CD4-positive, alpha-beta memory T cell (primary cell): ENCODE data around the gene SPATA21. TPM values are rescaled to one million over a fixed set of nuclear protein-coding genes. Genes with fewer than 3 reads are reported as not detected.

Experiments
- CTCF ChIA-PET: fragments of 350-600 bp; sonication (Branson Sonifier 250); formaldehyde crosslinking; loops from one replicate; lab custom pipeline; 2021; ENCODE audit warnings: inconsistent platforms; ENCODE audit not compliant: partially characterized antibody; lab: Charles Lee
- POLR2A ChIA-PET: fragments of 350-600 bp; sonication (Branson Sonifier 250); formaldehyde crosslinking; loops from one replicate; lab custom pipeline; 2021; ENCODE audit not compliant: partially characterized antibody; lab: Charles Lee
- DNase-seq, 5 donors: peaks; one replicate each; pipeline versions ENCODE4 v3.0.0 to v3.0.0-alpha.2; 2020 to 2022; ENCODE audit warnings: mixed read lengths in 1 of 5
- H3K27ac ChIP-seq: one replicate; pipeline ENCODE4 v1.7.0; 2013; ENCODE audit warnings: low read depth, low read length
- H3K27me3 ChIP-seq: 2 replicates; pipeline ENCODE4 v1.7.0; 2013; ENCODE audit warnings: mild to moderate bottlenecking, low read length, moderate library complexity; ENCODE audit not compliant: insufficient read depth
- H3K36me3 ChIP-seq: 2 replicates; pipeline ENCODE4 v1.7.0; 2013; ENCODE audit warnings: mild to moderate bottlenecking, low read length, moderate library complexity; ENCODE audit not compliant: insufficient read depth
- H3K4me1 ChIP-seq: 2 replicates; pipeline ENCODE4 v1.7.0; 2013; ENCODE audit warnings: mild to moderate bottlenecking, low read length, moderate library complexity; ENCODE audit not compliant: insufficient read depth
- H3K4me3 ChIP-seq, 2 donors: one replicate each; pipeline ENCODE4 v1.7.0; 2013; ENCODE audit warnings: low read length in 2 of 2, mild to moderate bottlenecking in 1 of 2
- H3K9me3 ChIP-seq, 2 donors: one replicate each; pipeline ENCODE4 v1.7.0; 2013; ENCODE audit warnings: low read length in 2 of 2, control low read depth in 1 of 2; ENCODE audit not compliant: control insufficient read depth in 1 of 2
- H3K27ac Mint-ChIP-seq, 7 donors: one replicate each; pipeline ENCODE4 v1.8.0; 2020 to 2021; ENCODE audit warnings: mixed read lengths in 7 of 7, mild to moderate bottlenecking in 6 of 7, inconsistent platforms in 3 of 7, moderate library complexity in 3 of 7
- H3K27me3 Mint-ChIP-seq, 2 donors: one replicate each; pipeline ENCODE4 v1.8.0; 2020 to 2021; ENCODE audit warnings: mixed read lengths in 2 of 2
- H3K36me3 Mint-ChIP-seq, 2 donors: one replicate each; pipeline ENCODE4 v1.8.0; 2020 to 2021; ENCODE audit warnings: mixed read lengths in 2 of 2, inconsistent platforms in 1 of 2, mild to moderate bottlenecking in 1 of 2
- H3K4me1 Mint-ChIP-seq, 4 donors: one replicate each; pipeline ENCODE4 v1.8.0; 2020 to 2021; ENCODE audit warnings: mixed read lengths in 4 of 4, mild to moderate bottlenecking in 1 of 4
- H3K4me3 Mint-ChIP-seq, 8 donors: one replicate each; pipeline ENCODE4 v1.8.0; 2020 to 2021; ENCODE audit warnings: mixed read lengths in 8 of 8, mild to moderate bottlenecking in 7 of 8, moderate library complexity in 6 of 8, inconsistent platforms in 3 of 8
- H3K9me3 Mint-ChIP-seq, 8 donors: one replicate each; pipeline ENCODE4 v1.8.0; 2020 to 2021; ENCODE audit warnings: mixed read lengths in 8 of 8, mild to moderate bottlenecking in 5 of 8, inconsistent platforms in 3 of 8, moderate library complexity in 1 of 8
- intact Hi-C: fragments of 100-400 bp; cut with micrococcal nuclease; formaldehyde crosslinking; loops from one replicate; pipeline ENCODE4 v1.15.1; 2023
- polyA plus RNA-seq, 2 donors: library from polyadenylated mRNA; unstranded; fragments of 300-500 nt; fragmentation: Illumina TruSeq; gene quantifications; one replicate each; pipeline ENCODE4 v1.2.3, GENCODE V29; 2021
- total RNA-seq, 2 experiments: library from RNA; stranded (reverse); gene quantifications; one replicate each; pipeline ENCODE4 v1.2.3, GENCODE V29; 2021

SPATA21 gene
- total and polyA plus RNA-seq, 4 experiments from 2014 or later = not detected

DNA sequence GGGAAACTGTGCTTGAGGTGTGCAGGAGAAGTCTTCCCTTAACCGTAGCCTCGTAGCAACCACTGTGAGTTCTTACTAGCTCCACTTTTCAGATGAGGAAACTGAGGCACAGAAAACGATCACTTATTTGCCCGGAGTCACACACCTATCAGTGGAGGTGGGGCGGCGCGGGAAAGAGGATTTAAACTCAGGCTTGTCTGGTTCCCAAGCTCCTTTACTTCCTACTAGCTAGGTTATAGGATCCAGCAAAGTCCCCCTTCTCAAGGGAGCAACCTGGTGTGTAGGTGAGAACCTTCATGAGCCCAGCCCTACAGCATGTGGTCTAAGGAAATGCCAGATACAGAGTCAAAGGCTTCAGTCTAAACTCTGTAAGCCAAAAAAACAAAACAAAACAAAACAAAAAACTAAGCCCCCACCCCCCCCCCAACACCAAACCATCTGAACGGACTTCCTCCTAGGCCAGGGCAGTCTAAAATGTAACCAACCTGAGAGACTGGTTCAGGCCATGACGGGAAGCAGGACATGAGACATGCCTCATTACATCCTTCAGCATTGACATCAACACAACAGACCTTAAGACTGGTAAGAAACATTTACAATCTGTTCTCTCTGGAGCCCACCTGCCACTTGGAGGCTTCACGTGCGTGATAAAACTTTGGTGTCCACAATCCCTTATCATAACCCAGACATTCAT lies 84.2 kb downstream of the SPATA21 start:
- DNase-seq = no peak
- Mint-ChIP-seq H3K4me1 (peaks cover 15 to 36% (median 29%) of the 10 kb centered on the region in 4 donors), H3K27ac (peak overlapping the region; percentile 90 to 96 (median 95)), H3K9me3 (no peaks in the 10 kb centered on the region), H3K27me3 (no peaks in the 10 kb centered on the region), H3K36me3 (peaks cover 0 to 9% of the 10 kb centered on the region in 2 donors), H3K4me3 (peak overlapping the region; percentile 89 to 97 (median 96))
- Histone ChIP-seq H3K36me3 (no peaks in the 10 kb centered on the region), H3K4me1 (peaks cover 44% of the 10 kb centered on the region), H3K27me3 (no peaks in the 10 kb centered on the region), H3K9me3 (no peaks in the 10 kb centered on the region), H3K4me3 (peak overlapping the region; percentile 63 to 88), H3K27ac (peak overlapping the region; percentile 95)
- CTCF ChIA-PET = interaction anchor here (1.0 to 12.0 kb wide), 4 partner anchors 11 to 274 kb away, joined by 4 to 121 read pairs (median 5); partner anchors contain the start of gene SZRD1
- intact Hi-C loops = loop anchor here (1.0 to 5.0 kb wide), 3 partner anchors 14 to 146 kb away; partner anchors contain the start of genes NECAP2 and SZRD1
- POLR2A ChIA-PET = interaction anchor here (0.7 to 3.0 kb wide), 12 partner anchors 10 to 552 kb away, joined by 3 to 27 read pairs (median 4); partner anchors contain the start of genes NECAP2 and SZRD1

DNA sequence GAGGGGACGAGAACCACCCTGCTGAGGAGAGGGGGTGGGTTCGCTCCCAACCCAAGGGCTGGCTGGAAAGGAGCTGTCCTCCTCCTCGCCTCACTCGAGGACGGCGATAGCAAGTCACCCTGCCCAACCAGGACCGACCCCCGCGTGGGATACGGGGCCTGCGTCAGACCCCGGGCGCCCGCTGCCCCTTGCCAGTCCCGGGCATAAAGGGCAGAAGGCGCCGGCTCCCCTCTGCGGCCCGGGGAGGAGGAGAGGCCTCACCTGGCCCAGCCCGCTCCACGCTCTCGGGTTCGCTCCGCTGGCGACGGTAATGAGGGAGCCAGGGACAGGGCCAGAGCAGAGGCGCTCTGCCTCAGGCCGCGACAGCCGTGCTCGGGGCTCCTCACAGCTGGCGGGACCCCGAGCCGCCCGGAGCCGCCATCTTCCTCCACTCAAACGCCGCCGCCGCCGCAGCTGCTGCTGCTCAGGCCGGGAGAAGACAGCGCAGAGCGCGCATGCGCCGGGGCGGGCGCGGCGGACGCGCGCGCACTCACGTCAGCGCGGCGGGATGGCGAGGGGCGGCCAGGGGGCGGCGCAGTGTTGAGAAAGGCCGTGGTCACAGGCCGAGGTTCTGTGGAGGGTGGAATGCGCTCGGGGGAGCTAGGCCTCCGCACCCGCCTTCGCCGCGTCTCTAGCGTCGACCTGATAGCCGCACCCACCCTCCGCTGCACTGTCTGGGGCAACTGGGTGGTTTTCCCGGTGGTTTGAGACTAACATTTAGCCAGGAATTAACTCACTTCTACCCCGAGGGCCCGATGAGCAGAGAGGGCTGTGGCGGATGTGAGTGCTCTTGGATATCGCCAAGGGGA lies 85.0 kb downstream of the SPATA21 start, which contains the start of gene FBXO42:
FBXO42 (minus strand) TSS at position 487 of the 848 bp plus-strand sequence. CDS start 37,062 bp downstream, outside the sequence.
- H3K4me1 Mint-ChIP-seq = peaks cover 17 to 37% (median 30%) of the 10 kb centered on the region in 4 donors
- Histone ChIP-seq H3K27me3 (no peaks in the 10 kb centered on the region), H3K27ac (peak within 1 kb of the TSS; percentile 95), H3K36me3 (no peaks in the 10 kb centered on the region), H3K9me3 (no peaks in the 10 kb centered on the region), H3K4me3 (peak within 1 kb of the TSS; percentile 88 to 90), H3K4me1 (peaks cover 44% of the 10 kb centered on the region)
- peak; percentile 90 to 95 (median 94) for DNase-seq
- no peaks in the 10 kb centered on the region for H3K9me3 Mint-ChIP-seq
- intact Hi-C loops = loop anchor here (1.0 to 5.0 kb wide), 3 partner anchors 15 to 145 kb away; partner anchors contain the start of genes NECAP2 and SZRD1
- no peaks in the 10 kb centered on the region for H3K27me3 Mint-ChIP-seq
- CTCF ChIA-PET = interaction anchor here (0.6 to 12.0 kb wide), 6 partner anchors 12 to 274 kb away, joined by 3 to 121 read pairs (median 4); partner anchors contain the start of gene SZRD1
- peak within 1 kb of the TSS; percentile 89 to 97 (median 96) for H3K4me3 Mint-ChIP-seq
- POLR2A ChIA-PET = interaction anchor here (0.6 to 3.0 kb wide), 15 partner anchors 9 to 553 kb away, joined by 3 to 27 read pairs (median 3); partner anchors contain the start of genes NECAP2, SZRD1 and ZBTB17
- peaks cover 0 to 9% of the 10 kb centered on the region in 2 donors for H3K36me3 Mint-ChIP-seq
- peak within 1 kb of the TSS; percentile 90 to 98 (median 95) for H3K27ac Mint-ChIP-seq

DNA sequence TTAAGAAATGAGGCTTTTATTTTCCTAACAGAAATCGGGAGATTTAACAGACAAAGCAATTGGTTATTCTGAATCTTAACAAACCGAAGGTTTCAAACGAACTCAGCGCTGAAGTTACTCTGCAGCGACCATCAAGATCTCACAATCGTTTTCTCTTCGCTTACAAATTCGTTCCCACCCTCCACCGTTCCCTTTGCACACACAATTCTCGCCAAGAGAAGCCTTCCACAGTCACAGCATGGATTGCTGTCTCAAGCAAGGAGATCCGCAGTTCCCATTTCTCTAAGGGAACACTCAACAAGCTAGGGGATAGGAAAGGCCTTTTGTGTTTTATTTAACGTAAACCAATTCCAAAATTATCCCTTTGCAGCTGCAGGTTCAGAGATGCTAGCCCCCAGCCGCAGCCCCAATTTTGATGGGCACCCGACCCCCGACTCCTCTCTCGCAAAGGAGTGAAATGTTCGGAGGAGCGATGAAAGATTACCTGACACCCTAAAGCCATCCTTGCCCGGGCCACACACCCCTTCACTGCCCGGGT lies 85.7 kb downstream of the SPATA21 start:
- Histone ChIP-seq H3K36me3 (no peaks in the 10 kb centered on the region), H3K27ac (peak overlapping the region; percentile 95), H3K9me3 (no peaks in the 10 kb centered on the region), H3K4me1 (peaks cover 44% of the 10 kb centered on the region), H3K27me3 (no peaks in the 10 kb centered on the region), H3K4me3 (peak overlapping the region; percentile 88 to 90)
- ChIA-PET CTCF (interaction anchor here (0.6 to 12.0 kb wide), 4 partner anchors 13 to 99 kb away, joined by 3 to 121 read pairs (median 4); partner anchors contain the start of gene SZRD1), POLR2A (interaction anchor here (0.6 to 3.0 kb wide), 13 partner anchors 10 to 553 kb away, joined by 3 to 27 read pairs (median 3); partner anchors contain the start of genes NECAP2, SZRD1 and ZBTB17)
- peak overlapping the region; percentile 83 to 98 (median 95) for H3K27ac Mint-ChIP-seq
- H3K27me3 Mint-ChIP-seq = no peaks in the 10 kb centered on the region
- intact Hi-C loops = loop anchor here (5.0 kb wide), 2 partner anchors 91 to 144 kb away; partner anchors contain the start of gene NECAP2
- H3K36me3 Mint-ChIP-seq = peaks cover 0 to 9% of the 10 kb centered on the region in 2 donors
- H3K4me1 Mint-ChIP-seq = peaks cover 17 to 37% (median 30%) of the 10 kb centered on the region in 4 donors
- H3K4me3 Mint-ChIP-seq = peak overlapping the region; percentile 89 to 97 (median 96)
- peak in 1 of 5 donors; percentile 10 for DNase-seq
- H3K9me3 Mint-ChIP-seq = no peaks in the 10 kb centered on the region

DNA sequence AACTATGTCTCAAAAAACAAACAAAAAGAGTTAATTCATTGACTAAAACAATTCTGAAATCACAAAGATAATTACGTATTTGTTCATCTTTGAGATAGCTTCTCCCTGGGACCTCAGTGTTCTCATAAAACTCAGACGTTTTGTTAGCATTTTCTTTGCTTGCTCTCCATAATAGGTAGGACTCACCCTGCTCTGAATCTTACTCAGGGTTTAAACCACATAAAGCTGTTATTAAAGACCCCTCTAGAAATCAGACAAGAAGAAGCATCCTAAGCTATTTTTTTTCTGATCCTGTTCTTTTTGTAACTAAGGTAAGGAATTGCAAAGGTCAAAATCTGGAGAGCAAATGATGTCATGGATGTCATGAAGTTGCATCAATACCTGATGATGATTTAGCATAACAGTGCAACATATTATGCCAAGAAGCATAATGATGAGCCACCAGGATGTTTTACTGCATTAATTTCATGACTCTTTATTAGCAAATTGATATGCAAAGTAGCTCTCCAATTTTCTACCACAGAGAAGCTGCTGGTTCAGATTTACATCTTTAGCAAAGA lies 87.3 kb downstream of the SPATA21 start:
- no peaks in the 10 kb centered on the region for H3K36me3 ChIP-seq
- Mint-ChIP-seq H3K4me1 (peaks cover 19 to 46% (median 36%) of the 10 kb centered on the region in 4 donors), H3K27ac (peak overlapping the region in 3 of 7 donors; percentile 46 to 90 (median 57)), H3K4me3 (peak overlapping the region in 5 of 8 donors; percentile 18 to 94 (median 43)), H3K9me3 (no peaks in the 10 kb centered on the region), H3K36me3 (peaks cover 0 to 10% of the 10 kb centered on the region in 2 donors), H3K27me3 (no peaks in the 10 kb centered on the region)
- H3K4me1 ChIP-seq = peaks cover 44% of the 10 kb centered on the region
- DNase-seq = no peak
- no peak overlapping the region for H3K27ac ChIP-seq
- intact Hi-C loops = loop anchor here (5.0 kb wide), 2 partner anchors 92 to 143 kb away; partner anchors contain the start of gene NECAP2
- H3K9me3 ChIP-seq = no peaks in the 10 kb centered on the region
- H3K4me3 ChIP-seq = no peak overlapping the region
- ChIA-PET POLR2A (no interaction called here), CTCF (interaction anchor here (12.0 kb wide), 1 partner anchor 14 kb away, joined by 121 read pairs; the partner anchor contains the start of gene SZRD1)
- H3K27me3 ChIP-seq = no peaks in the 10 kb centered on the region

Other genes with a start within 250 kb of the SPATA21 start
- gene ARHGEF19, start 224.8 kb downstream of the SPATA21 start, total RNA-seq = 10 to 100 TPM; 13.1 to 16.7 TPM
- gene ARHGEF19, start 224.8 kb downstream of the SPATA21 start, polyA plus RNA-seq = 10 to 100 TPM in 1 of 2 donors, 1 to 10 TPM in 1; 7.6 to 11.2 TPM
- gene CPLANE2, start 200.2 kb downstream of the SPATA21 start, total RNA-seq = 10 to 100 TPM; 11.5 to 13.6 TPM
- 1 to 10 TPM; 2.4 to 3.5 TPM for gene CPLANE2, start 200.2 kb downstream of the SPATA21 start, polyA plus RNA-seq
- 10 to 100 TPM; 21.6 to 25.6 TPM for gene FBXO42, start 84.9 kb downstream of the SPATA21 start, total RNA-seq
- 10 to 100 TPM; 18.2 to 22.7 TPM for gene FBXO42, start 84.9 kb downstream of the SPATA21 start, polyA plus RNA-seq
- gene SZRD1, start 70.2 kb downstream of the SPATA21 start, total RNA-seq = 10 to 100 TPM; 79.1 to 81.0 TPM
- 10 to 100 TPM; 41.6 to 56.7 TPM for gene SZRD1, start 70.2 kb downstream of the SPATA21 start, polyA plus RNA-seq
- gene NECAP2, start 3.3 kb upstream of the SPATA21 start, total RNA-seq = 100 to 1,000 TPM; 154 to 165 TPM
- gene NECAP2, start 3.3 kb upstream of the SPATA21 start, polyA plus RNA-seq = 100 to 1,000 TPM; 243 to 341 TPM
- gene RNU1-1, start 76.9 kb upstream of the SPATA21 start, total RNA-seq = 1,000 to 10,000 TPM; 3,010 to 3,866 TPM
- gene RNU1-1, start 76.9 kb upstream of the SPATA21 start, polyA plus RNA-seq = not detected
- gene NBPF1, start 176.1 kb upstream of the SPATA21 start, total RNA-seq = 10 to 100 TPM; 16.7 to 17.0 TPM
- 10 to 100 TPM in 1 of 2 donors, 1 to 10 TPM in 1; 4.1 to 10.4 TPM for gene NBPF1, start 176.1 kb upstream of the SPATA21 start, polyA plus RNA-seq
- 1,000 to 10,000 TPM; 3,010 to 3,866 TPM for gene RNU1-3, start 229.5 kb upstream of the SPATA21 start, total RNA-seq
- gene RNU1-3, start 229.5 kb upstream of the SPATA21 start, polyA plus RNA-seq = not detected